Lower leg skin (tissue), 3 donors: Measurements from ENCODE around the gene PSMD13.

Experiments used
- POLR2A ChIP-seq, 2 donors: fragments of 450-650 bp; IDR thresholded peaks; one replicate each; pipeline ENCODE4 v1.6.1; 2016 to 2017; ENCODE audit warnings: antibody characterized with exemption in 2 of 2, mild to moderate bottlenecking in 1 of 2, moderate library complexity in 1 of 2
- TF ChIP-seq, protein P1 (sequence below), 3 donors: fragments of 450-650 bp; IDR thresholded peaks; one replicate each; pipeline ENCODE4 v1.5.1; 2016; ENCODE audit warnings: antibody characterized with exemption in 3 of 3, mild to moderate bottlenecking in 3 of 3, moderate library complexity in 2 of 3

DNA sequence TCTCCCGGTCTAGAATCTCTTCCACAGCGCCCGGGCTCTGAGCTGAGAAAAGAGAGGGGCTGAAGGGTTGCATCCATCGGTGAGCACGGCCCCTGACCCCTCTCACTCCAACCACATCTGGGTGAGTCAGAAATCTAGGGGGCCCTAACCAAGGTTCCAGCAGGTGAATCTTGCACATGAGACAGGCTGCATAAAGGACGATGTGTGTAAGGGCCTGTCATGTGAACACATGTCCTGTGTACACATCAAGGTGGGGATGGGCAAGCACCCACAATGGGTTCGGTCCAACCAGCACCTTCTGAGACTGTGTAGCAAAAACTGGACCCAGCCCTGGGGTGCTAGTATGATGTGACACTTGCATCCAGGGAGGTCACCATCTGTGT is 30.8 kb upstream of the PSMD13 start:
- TF ChIP-seq POLR2A (IDR thresholded peaks at IDR 0.05): no peak
- TF ChIP-seq, protein P1, sequence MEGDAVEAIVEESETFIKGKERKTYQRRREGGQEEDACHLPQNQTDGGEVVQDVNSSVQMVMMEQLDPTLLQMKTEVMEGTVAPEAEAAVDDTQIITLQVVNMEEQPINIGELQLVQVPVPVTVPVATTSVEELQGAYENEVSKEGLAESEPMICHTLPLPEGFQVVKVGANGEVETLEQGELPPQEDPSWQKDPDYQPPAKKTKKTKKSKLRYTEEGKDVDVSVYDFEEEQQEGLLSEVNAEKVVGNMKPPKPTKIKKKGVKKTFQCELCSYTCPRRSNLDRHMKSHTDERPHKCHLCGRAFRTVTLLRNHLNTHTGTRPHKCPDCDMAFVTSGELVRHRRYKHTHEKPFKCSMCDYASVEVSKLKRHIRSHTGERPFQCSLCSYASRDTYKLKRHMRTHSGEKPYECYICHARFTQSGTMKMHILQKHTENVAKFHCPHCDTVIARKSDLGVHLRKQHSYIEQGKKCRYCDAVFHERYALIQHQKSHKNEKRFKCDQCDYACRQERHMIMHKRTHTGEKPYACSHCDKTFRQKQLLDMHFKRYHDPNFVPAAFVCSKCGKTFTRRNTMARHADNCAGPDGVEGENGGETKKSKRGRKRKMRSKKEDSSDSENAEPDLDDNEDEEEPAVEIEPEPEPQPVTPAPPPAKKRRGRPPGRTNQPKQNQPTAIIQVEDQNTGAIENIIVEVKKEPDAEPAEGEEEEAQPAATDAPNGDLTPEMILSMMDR (IDR thresholded peaks at IDR 0.05): no peak
